Measurements from ENCODE around the gene SEH1L.

Gene SEH1L

DNA sequence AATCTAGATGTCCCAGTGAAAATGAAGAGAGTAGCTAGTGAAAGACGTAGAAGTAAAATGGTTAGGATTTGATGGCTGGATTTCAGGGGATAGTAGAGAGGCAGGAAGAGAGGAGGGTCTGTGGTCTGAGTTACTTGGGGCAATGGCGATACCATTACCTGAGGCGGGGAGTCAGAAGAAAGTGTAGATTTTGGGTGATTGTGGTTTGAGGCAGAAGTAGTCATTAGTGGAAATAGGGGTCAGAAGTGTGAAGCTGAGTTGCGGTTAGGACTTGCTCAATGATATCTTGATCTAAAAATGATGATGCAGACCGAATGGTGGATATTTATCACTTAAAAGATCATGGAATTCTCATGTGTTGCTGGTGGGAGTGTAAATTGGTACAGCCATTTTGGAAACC, 84.4 kb downstream of the SEH1L start:
- in situ Hi-C loops (cut with HindIII; ENCODE audit: low sequenced_read_pairs): no loop called here

DNA sequence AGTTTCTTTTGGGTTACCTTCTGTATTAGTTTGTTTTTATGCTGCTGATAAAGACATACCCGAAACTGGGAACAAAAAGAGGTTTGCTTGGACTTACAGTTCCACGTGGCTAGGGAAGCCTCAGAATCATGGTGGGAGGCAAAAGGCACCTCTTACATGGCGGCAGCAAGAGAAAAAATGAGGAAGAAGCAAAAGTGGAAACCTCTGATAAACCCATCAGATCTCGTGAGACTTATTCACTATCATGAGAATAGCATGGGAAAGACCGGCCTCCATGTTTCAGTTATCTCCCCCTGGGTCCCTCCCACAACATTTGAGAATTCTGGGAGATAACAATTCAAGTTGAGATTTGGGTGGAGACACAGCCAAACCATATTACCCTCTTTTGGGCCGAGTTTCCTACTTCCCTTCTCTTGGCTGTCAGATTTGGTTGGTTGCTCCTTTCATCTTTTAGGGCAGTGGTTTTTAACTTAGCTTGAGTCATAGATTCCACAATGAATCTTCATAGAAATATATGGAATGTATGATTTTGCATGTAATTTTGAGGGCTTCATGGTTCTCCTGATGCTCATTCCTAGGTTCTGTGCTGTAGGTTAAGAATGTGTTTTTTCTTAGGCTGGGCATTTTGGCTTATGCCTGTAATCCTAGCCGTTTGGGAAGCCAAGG, 87.6 kb downstream of the SEH1L start:
- in situ Hi-C loops (cut with HindIII; ENCODE audit: low sequenced_read_pairs): no loop called here

DNA sequence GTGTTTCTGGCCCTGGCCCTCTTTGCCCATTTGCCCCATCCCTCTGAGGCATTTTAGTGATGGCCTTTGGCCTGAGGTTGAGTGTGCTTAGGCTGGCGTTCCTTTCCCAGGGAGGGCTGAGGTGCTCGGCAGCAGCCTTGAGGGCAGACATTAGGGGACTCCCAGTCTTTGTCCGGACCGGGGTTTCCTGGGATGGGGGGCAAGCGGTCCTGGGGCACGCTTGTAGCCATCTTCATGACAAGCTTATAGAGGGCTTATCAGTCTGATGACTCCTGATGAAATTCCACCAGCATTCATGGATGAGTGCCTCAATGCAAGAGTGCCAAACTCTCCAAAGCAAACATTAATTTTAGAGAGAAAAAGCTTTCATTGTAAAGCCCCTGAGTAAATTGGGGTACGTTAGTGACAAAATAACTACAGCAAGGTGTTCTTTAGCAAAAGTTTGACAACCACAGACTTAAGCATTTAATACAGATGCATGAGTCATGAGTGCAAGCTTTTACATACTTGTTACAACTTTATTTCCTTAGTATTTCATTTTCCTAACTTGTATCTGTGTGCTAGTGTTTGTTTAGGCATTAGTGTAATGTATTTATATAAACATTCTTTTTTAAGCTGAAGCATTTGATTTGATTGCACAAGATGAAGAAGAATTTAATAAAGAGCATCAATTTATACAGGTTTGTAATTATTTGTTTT, 89.0 kb downstream of the SEH1L start:
- in situ Hi-C loops (cut with HindIII; ENCODE audit: low sequenced_read_pairs): no loop called here
